Stimulated activated memory B cell treated with anti-CD40 and anti-IgM and Interleukin-4, amounts not matched to agents 10 μg/mL and 1 μg/mL and 100 μg/mL, for 72 hours (primary cell): ENCODE results near the gene PLXNB3.
"Not testable (repeated sequence)": the region's sequence is repeated elsewhere in the genome, so short reads cannot be mapped to it uniquely, and the experiment has no call there.

Experiments used
- ATAC-seq: fragments of 150-1000 bp; cut with Tn5 transposase; 2 replicates; pipeline ENCODE4 v1.10.0; 2021
- H3K27ac Mint-ChIP-seq: one replicate; pipeline ENCODE4 v1.8.0; 2022; ENCODE audit warnings: mild to moderate bottlenecking, mixed read lengths
- H3K27me3 Mint-ChIP-seq: one replicate; pipeline ENCODE4 v1.8.0; 2022; ENCODE audit warnings: mixed read lengths
- H3K36me3 Mint-ChIP-seq: one replicate; pipeline ENCODE4 v1.8.0; 2022; ENCODE audit warnings: mixed read lengths
- H3K4me1 Mint-ChIP-seq: one replicate; pipeline ENCODE4 v1.8.0; 2022; ENCODE audit warnings: mixed read lengths
- H3K4me3 Mint-ChIP-seq: one replicate; pipeline ENCODE4 v1.8.0; 2022; ENCODE audit warnings: mild to moderate bottlenecking, moderate library complexity, mixed read lengths
- H3K9me3 Mint-ChIP-seq: one replicate; pipeline ENCODE4 v1.8.0; 2022; ENCODE audit warnings: mixed read lengths

The PLXNB3 gene

DNA sequence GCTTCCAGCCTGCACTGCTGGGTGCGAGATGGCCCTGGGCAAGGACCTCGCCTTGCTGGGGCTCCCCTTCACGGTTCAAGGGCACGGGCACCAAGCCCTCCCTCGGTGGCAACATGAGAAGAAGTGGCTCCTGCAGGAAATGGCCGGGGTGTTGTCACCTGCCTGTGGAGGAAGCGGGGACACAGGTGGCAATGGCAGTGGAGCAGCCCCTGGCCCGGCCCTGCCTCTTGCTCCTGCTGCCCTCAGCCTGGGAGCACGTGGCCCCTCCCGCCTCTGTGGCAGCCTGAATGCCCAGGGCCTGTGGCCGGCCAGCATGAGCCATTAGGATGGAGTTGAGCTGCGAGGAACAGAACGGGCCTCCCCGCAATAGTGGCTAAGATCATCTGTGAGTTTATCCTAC, 22.6 kb upstream of the PLXNB3 start:
- Mint-ChIP-seq H3K36me3 (peaks cover 6% of the 10 kb centered on the region), H3K27me3 (no peaks in the 10 kb centered on the region), H3K4me1 (peaks cover 27% of the 10 kb centered on the region), H3K9me3 (no peaks in the 10 kb centered on the region), H3K27ac (no peak overlapping the region), H3K4me3 (no peak overlapping the region)
- no peak for ATAC-seq

DNA sequence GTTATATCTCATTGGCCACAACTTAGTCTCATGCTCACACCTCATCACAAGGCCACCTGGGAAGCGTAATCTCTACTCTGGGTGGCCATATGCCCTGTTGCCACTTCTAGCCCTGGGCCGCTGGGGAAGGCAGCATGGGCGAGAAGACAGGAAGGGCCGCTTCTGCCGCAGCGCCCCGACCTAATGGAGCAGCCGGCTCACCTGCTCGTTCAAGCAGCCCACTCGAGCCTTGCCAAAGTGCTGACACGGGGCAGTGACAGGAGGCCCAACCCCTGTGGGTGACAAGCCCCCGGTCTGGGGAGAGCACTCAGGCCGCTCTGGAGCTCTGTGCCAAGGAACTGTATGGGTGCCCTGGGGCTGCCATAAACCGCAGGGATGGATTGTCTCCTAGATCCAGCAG, 21.9 kb upstream of the PLXNB3 start:
- not testable (repeated sequence) for H3K4me3 Mint-ChIP-seq, H3K27ac Mint-ChIP-seq
- H3K4me1 Mint-ChIP-seq = peaks cover 27% of the 10 kb centered on the region

DNA sequence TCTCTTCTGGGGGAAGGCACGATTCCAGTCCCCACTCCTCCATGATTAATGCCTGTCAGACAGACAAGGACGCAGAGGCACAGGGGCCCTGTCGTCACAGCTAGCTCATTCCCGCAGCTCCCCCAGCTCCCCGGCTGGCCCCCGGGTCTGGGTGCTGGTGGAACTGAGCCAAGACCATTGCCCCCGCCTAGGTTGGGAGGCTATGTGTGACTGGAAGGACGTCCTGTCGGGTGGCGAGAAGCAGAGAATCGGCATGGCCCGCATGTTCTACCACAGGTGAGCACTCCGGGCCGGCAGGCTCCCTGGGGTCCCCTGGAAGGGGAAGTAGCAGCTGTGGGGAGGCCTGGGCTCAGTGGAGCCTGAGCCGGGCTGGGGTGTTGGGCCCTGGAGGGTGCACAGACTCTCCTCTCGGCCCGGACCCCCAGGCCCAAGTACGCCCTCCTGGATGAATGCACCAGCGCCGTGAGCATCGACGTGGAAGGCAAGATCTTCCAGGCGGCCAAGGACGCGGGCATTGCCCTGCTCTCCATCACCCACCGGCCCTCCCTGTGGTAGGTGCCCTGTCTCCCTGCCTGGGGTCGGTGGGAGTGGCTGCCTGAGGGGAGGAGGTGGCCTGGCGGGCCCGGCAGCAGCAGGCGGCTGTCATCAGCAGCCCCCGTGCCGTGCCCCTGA, 21.1 kb upstream of the PLXNB3 start:
- H3K36me3 Mint-ChIP-seq, ATAC-seq, H3K27me3 Mint-ChIP-seq, H3K27ac Mint-ChIP-seq, H3K9me3 Mint-ChIP-seq, H3K4me3 Mint-ChIP-seq: not testable (repeated sequence)
- peaks cover 27% of the 10 kb centered on the region for H3K4me1 Mint-ChIP-seq

More for the DNA sequence above, 21.9 kb upstream of the PLXNB3 start:
- H3K36me3 Mint-ChIP-seq, ATAC-seq, H3K9me3 Mint-ChIP-seq, H3K27me3 Mint-ChIP-seq: not testable (repeated sequence)

- H3K9me3 Mint-ChIP-seq, H3K4me3 Mint-ChIP-seq, H3K36me3 Mint-ChIP-seq, H3K27ac Mint-ChIP-seq, H3K27me3 Mint-ChIP-seq, ATAC-seq: not testable (repeated sequence)
- H3K4me1 Mint-ChIP-seq = peaks cover 27% of the 10 kb centered on the region
These were observed 20.4 kb upstream of the PLXNB3 start for GRCh38 chrX:153743468-153744209.

DNA sequence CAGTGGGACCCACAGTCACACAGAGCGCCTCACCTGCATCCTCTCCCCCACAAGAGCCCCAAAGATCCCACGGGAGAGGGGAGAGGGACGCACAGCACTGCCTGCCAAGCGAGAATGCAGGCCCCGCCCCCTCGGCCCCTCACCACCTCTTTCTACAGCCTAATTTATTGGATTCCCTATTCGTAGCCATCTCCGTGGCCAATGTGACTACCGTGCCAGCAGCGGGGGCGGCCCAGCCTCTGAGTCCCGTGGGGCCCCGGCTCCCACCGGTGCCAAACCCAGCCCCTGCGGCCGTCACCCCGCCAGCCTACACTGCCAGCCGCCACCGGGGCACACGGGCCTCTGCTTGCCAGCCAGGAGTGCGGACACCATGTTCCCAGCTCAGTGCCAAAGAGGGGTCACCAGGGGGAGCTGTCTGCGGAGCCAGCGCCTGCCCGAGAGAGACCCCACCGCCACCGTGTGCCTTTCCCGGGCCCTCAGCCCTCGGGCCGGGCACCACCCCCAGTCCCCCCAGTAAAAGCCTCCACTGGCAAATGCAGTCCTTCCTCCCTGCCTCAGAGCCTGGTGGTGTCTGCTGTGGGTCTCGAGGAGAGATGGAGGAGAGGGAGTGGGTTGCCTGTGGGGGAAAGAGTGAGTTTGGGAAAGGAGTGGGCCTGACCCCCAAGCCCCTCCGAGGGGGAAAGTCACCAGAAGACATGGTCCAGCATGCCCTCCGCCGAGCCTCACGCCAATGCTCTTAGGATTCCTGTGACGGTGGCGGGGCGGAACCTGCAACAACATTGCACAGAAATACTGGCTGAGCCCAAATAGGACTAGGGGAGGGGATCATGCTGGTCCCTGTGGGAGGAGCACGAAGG, 19.6 kb upstream of the PLXNB3 start:
- no peaks in the 10 kb centered on the region for H3K9me3 Mint-ChIP-seq
- H3K36me3 Mint-ChIP-seq = no peaks in the 10 kb centered on the region
- ATAC-seq = no peak
- H3K4me3 Mint-ChIP-seq = no peak overlapping the region
- H3K27me3 Mint-ChIP-seq = no peaks in the 10 kb centered on the region
- H3K27ac Mint-ChIP-seq = no peak overlapping the region
- peaks cover 27% of the 10 kb centered on the region for H3K4me1 Mint-ChIP-seq

- H3K9me3 Mint-ChIP-seq, H3K27ac Mint-ChIP-seq, H3K27me3 Mint-ChIP-seq, H3K36me3 Mint-ChIP-seq, H3K4me3 Mint-ChIP-seq, ATAC-seq: not testable (repeated sequence)
- peaks cover 33% of the 10 kb centered on the region for H3K4me1 Mint-ChIP-seq
These were observed 19.0 kb upstream of the PLXNB3 start for GRCh38 chrX:153745067-153745433.

DNA sequence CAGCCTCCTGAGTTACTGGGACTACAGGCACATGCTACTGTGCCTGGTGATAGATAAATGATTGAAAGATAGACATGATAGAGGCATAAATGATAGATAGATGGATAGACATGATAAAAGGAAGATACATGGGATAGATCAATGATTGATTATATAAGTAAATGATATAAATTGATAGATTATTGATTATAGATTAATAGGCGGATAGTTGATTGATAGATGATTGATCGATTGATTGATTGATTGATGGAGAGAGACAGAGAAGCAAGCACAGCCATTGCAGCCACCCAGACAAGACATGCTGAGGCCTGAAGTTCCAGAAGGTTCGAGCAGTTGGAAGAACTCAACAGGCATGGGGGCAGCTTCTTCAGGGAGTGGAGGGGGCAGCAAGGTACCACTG, 17.7 kb upstream of the PLXNB3 start:
- Mint-ChIP-seq H3K27ac (no peak overlapping the region), H3K4me1 (peaks cover 30% of the 10 kb centered on the region), H3K4me3 (no peak overlapping the region), H3K9me3 (no peaks in the 10 kb centered on the region), H3K27me3 (no peaks in the 10 kb centered on the region), H3K36me3 (no peaks in the 10 kb centered on the region)
- no peak for ATAC-seq

DNA sequence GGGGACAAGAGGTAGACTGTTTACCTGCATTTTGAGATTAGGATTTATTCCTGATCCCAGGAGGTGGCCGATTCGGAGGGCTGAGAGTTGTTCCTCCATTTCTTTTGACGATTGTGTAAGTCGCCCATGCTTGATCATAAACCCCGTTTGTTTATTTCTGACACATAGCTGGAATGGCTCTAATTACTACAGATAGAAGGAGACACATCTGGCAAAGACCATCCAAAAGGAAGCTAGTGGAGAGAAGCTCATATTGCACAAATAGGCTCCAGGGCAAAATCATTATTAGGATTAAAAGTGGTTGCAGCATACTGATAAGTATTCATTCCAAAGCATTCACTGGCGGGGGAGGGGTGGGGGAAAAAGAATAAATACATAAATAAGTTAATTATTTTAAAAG, 17.1 kb upstream of the PLXNB3 start:
- not testable (repeated sequence) for H3K27me3 Mint-ChIP-seq, H3K4me3 Mint-ChIP-seq

GRCh38 chrX:153749017-153749416, 15.0 kb upstream of the PLXNB3 start:
- ATAC-seq, H3K36me3 Mint-ChIP-seq, H3K9me3 Mint-ChIP-seq, H3K27ac Mint-ChIP-seq, H3K4me3 Mint-ChIP-seq, H3K27me3 Mint-ChIP-seq: not testable (repeated sequence)
- peaks cover 21% of the 10 kb centered on the region for H3K4me1 Mint-ChIP-seq

More for the DNA sequence above, 17.1 kb upstream of the PLXNB3 start:
- not testable (repeated sequence) for H3K9me3 Mint-ChIP-seq, H3K27ac Mint-ChIP-seq, ATAC-seq, H3K36me3 Mint-ChIP-seq
- peaks cover 28% of the 10 kb centered on the region for H3K4me1 Mint-ChIP-seq

DNA sequence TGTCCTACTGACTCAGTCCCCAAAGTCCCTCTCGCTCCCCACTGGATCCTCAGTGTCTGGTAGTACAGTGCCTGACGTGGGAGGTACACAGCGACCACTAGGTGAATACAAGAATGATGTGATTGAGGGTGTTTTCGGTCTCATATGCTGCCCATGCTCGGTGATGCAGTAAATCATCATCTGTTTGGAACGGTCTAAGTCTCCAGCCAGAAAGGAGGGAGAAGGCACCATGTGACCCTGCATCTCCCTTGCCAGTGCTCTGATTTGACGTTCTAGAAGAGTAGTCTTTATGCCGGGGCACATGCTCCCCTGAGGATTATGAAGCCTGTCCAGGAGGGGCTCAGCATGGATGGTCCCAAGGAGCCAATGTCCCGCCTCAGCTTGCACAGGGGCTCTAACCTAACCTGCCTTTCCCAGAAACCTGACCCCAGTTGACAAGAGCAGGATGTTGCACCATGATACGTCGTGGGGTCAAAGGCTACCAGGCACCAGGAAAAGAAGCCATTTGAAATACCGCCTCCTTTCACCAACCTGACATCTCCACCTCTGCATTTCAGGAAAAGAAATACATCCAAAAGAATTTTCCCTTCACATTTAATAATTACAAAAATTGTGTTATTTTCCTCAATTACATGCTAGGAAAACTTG, 13.8 kb upstream of the PLXNB3 start:
- no peaks in the 10 kb centered on the region for H3K36me3 Mint-ChIP-seq
- H3K27me3 Mint-ChIP-seq = no peaks in the 10 kb centered on the region

GRCh38 chrX:153755136-153755535, 8.9 kb upstream of the PLXNB3 start:
- H3K4me3 Mint-ChIP-seq = no peak overlapping the region
- no peaks in the 10 kb centered on the region for H3K27me3 Mint-ChIP-seq
- ATAC-seq = no peak
- no peaks in the 10 kb centered on the region for H3K9me3 Mint-ChIP-seq
- H3K36me3 Mint-ChIP-seq = no peaks in the 10 kb centered on the region
- no peak overlapping the region for H3K27ac Mint-ChIP-seq
- peaks cover 2% of the 10 kb centered on the region for H3K4me1 Mint-ChIP-seq

More for the DNA sequence above, 13.8 kb upstream of the PLXNB3 start:
- Mint-ChIP-seq H3K4me1 (peaks cover 9% of the 10 kb centered on the region), H3K27ac (no peak overlapping the region), H3K9me3 (no peaks in the 10 kb centered on the region), H3K4me3 (no peak overlapping the region)
- no peak for ATAC-seq

GRCh38 chrX:153761863-153762262, 2.2 kb upstream of the PLXNB3 start:
- H3K4me1 Mint-ChIP-seq = peaks cover 17% of the 10 kb centered on the region
- H3K36me3 Mint-ChIP-seq = no peaks in the 10 kb centered on the region
- H3K4me3 Mint-ChIP-seq = no peak overlapping the region
- no peak for ATAC-seq
- H3K27ac Mint-ChIP-seq = no peak overlapping the region
- H3K9me3 Mint-ChIP-seq = no peaks in the 10 kb centered on the region
- no peaks in the 10 kb centered on the region for H3K27me3 Mint-ChIP-seq

- no peaks in the 10 kb centered on the region for H3K36me3 Mint-ChIP-seq
These were observed 1.3 kb upstream of the PLXNB3 start for GRCh38 chrX:153762626-153763173.

GRCh38 chrX:153763298-153763932, 634 bp upstream of the PLXNB3 start:
- no peak for ATAC-seq
- peaks cover 24% of the 10 kb centered on the region for H3K4me1 Mint-ChIP-seq
- no peaks in the 10 kb centered on the region for H3K36me3 Mint-ChIP-seq
- H3K27ac Mint-ChIP-seq = peak overlapping the region; percentile 32
- no peaks in the 10 kb centered on the region for H3K27me3 Mint-ChIP-seq
- no peaks in the 10 kb centered on the region for H3K9me3 Mint-ChIP-seq
- H3K4me3 Mint-ChIP-seq = no peak overlapping the region

More at GRCh38 chrX:153762626-153763173, 1.3 kb upstream of the PLXNB3 start:
- Mint-ChIP-seq H3K27ac (no peak overlapping the region), H3K9me3 (no peaks in the 10 kb centered on the region), H3K4me1 (peaks cover 17% of the 10 kb centered on the region), H3K4me3 (no peak overlapping the region), H3K27me3 (no peaks in the 10 kb centered on the region)
- ATAC-seq = no peak
